ENCODE results near the gene MAGI2. TPM values are rescaled to one million over a fixed set of nuclear protein-coding genes. Genes with fewer than 3 reads are reported as not detected.

Gene MAGI2
- total and polyA plus RNA-seq, 2 of the 13 experiments (the other 11 are each of a cell fraction or from before 2014, with no cell fraction given), result 1.5 to 3.8 TPM

DNA sequence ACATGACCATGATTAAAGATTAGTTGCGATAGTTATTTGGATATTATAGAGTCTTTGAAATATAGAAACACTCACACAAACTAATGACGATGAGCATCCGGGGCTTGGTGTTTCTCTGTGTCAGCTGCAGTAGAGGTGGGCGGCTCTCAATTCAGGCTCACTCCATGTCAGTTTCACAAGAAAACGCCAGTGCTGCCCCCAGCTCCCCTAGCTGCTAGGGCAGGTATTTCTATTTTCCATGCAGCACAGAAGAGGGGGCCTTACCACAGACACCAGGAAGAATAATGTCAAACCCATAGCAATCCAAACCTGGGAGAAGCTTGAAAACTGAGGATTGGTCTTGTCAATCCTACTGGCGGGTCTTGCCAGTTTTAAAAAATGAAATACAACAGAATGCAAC, 1457.8 kb downstream of the MAGI2 start:
- Histone ChIP-seq H3K79me2 (ENCODE audit: insufficient read depth, low read length) (no peaks in the 10 kb centered on the region), H2AFZ (ENCODE audit: low read length) (no peak overlapping the region), H3K36me3 (replicated peaks in 1 of 2; ENCODE audit: control insufficient read depth in 1 of 2, insufficient read depth in 2 of 2, low read length in 2 of 2) (no peaks in the 10 kb centered on the region), H3K4me2 (ENCODE audit: low read depth, low read length) (no peak overlapping the region), H3K4me3 (replicated peaks in 1 of 3; ENCODE audit: insufficient read depth in 1 of 3, low read depth in 2 of 3, low read length in 3 of 3) (no peak overlapping the region), H3K4me1 (ENCODE audit: insufficient read depth, low read length) (no peaks in the 10 kb centered on the region), H3K27me3 (ENCODE audit: control insufficient read depth in 1 of 2, insufficient read depth in 2 of 2, low read length in 2 of 2) (peaks cover 2 to 6% of the 10 kb centered on the region in 2 experiments; a peak in 3 of 5 replicates), H3K9ac (ENCODE audit: insufficient read depth, low read depth, low read length) (no peak overlapping the region), H4K20me1 (ENCODE audit: insufficient read depth, low read length) (no peaks in the 10 kb centered on the region), H3K9me3 (ENCODE audit: low read length) (no peaks in the 10 kb centered on the region), H3K27ac (ENCODE audit: extremely low read length, insufficient read depth, low read length) (no peak overlapping the region)
- intact Hi-C loops (cut with micrococcal nuclease; ENCODE audit: unreplicated experiment), result no loop called here
- peak; percentile 92 for ATAC-seq
- no peak for FAIRE-seq
- ChIA-PET POLR2A (no interaction called here), CTCF (ENCODE audit: low intra/inter-chr PET ratio, low total read pairs) (no interaction called here)
- in situ Hi-C loops (cut with HindIII; ENCODE audit: extremely low pct_ligation_motif_present, low pct_unique_long_range_greater_than_20kb), result no loop called here
- peak; percentile 13 for DNase-seq (ENCODE audit: low spot score)
- 29% methylated on average over 6 of the region's 6 CpGs for WGBS (ENCODE audit: low lambda C conversion rate)
- BruUV-seq (replicated peaks), result no TSS peak
- TF ChIP-seq FOXC1 (CRISPR knock-in tag; IDR thresholded peaks at IDR 0.05; ENCODE audit: borderline replicate concordance) (no peak), GABPB1 (CRISPR knock-in tag; IDR thresholded peaks at IDR 0.05) (no peak), RFXAP (CRISPR knock-in tag; IDR thresholded peaks at IDR 0.05; ENCODE audit: borderline replicate concordance) (no peak), IRX3 (CRISPR knock-in tag; IDR thresholded peaks at IDR 0.05; ENCODE audit: borderline replicate concordance, low read depth) (no peak), ZBTB1 (CRISPR knock-in tag; IDR thresholded peaks at IDR 0.05; ENCODE audit: borderline replicate concordance) (no peak), ZNF33A (CRISPR knock-in tag; IDR thresholded peaks at IDR 0.05; ENCODE audit: borderline replicate concordance) (no peak), PRMT3 (CRISPR knock-in tag; IDR thresholded peaks at IDR 0.05; ENCODE audit: borderline replicate concordance, low read depth) (no peak), NR2F2 (IDR thresholded peaks at IDR 0.05; ENCODE audit: borderline replicate concordance, low read depth) (no peak), EZH2 (conservative IDR thresholded peaks at IDR 0.05; ENCODE audit: low read depth, low read length) (no peak), ZNF431 (CRISPR knock-in tag; IDR thresholded peaks at IDR 0.05; ENCODE audit: borderline replicate concordance, low read depth) (no peak)
- TF ChIP-seq, protein P1, sequence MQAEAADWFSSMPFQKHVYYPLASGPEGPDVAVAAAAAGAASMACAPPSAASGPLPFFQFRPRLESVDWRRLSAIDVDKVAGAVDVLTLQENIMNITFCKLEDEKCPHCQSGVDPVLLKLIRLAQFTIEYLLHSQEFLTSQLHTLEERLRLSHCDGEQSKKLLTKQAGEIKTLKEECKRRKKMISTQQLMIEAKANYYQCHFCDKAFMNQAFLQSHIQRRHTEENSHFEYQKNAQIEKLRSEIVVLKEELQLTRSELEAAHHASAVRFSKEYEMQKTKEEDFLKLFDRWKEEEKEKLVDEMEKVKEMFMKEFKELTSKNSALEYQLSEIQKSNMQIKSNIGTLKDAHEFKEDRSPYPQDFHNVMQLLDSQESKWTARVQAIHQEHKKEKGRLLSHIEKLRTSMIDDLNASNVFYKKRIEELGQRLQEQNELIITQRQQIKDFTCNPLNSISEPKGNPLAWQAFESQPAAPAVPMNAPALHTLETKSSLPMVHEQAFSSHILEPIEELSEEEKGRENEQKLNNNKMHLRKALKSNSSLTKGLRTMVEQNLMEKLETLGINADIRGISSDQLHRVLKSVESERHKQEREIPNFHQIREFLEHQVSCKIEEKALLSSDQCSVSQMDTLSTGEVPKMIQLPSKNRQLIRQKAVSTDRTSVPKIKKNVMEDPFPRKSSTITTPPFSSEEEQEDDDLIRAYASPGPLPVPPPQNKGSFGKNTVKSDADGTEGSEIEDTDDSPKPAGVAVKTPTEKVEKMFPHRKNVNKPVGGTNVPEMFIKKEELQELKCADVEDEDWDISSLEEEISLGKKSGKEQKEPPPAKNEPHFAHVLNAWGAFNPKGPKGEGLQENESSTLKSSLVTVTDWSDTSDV (CRISPR knock-in tag; IDR thresholded peaks at IDR 0.05), result no peak
- TF ChIP-seq, protein P2, sequence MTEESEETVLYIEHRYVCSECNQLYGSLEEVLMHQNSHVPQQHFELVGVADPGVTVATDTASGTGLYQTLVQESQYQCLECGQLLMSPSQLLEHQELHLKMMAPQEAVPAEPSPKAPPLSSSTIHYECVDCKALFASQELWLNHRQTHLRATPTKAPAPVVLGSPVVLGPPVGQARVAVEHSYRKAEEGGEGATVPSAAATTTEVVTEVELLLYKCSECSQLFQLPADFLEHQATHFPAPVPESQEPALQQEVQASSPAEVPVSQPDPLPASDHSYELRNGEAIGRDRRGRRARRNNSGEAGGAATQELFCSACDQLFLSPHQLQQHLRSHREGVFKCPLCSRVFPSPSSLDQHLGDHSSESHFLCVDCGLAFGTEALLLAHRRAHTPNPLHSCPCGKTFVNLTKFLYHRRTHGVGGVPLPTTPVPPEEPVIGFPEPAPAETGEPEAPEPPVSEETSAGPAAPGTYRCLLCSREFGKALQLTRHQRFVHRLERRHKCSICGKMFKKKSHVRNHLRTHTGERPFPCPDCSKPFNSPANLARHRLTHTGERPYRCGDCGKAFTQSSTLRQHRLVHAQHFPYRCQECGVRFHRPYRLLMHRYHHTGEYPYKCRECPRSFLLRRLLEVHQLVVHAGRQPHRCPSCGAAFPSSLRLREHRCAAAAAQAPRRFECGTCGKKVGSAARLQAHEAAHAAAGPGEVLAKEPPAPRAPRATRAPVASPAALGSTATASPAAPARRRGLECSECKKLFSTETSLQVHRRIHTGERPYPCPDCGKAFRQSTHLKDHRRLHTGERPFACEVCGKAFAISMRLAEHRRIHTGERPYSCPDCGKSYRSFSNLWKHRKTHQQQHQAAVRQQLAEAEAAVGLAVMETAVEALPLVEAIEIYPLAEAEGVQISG (CRISPR knock-in tag; IDR thresholded peaks at IDR 0.05), result no peak
- TF ChIP-seq, protein P3, sequence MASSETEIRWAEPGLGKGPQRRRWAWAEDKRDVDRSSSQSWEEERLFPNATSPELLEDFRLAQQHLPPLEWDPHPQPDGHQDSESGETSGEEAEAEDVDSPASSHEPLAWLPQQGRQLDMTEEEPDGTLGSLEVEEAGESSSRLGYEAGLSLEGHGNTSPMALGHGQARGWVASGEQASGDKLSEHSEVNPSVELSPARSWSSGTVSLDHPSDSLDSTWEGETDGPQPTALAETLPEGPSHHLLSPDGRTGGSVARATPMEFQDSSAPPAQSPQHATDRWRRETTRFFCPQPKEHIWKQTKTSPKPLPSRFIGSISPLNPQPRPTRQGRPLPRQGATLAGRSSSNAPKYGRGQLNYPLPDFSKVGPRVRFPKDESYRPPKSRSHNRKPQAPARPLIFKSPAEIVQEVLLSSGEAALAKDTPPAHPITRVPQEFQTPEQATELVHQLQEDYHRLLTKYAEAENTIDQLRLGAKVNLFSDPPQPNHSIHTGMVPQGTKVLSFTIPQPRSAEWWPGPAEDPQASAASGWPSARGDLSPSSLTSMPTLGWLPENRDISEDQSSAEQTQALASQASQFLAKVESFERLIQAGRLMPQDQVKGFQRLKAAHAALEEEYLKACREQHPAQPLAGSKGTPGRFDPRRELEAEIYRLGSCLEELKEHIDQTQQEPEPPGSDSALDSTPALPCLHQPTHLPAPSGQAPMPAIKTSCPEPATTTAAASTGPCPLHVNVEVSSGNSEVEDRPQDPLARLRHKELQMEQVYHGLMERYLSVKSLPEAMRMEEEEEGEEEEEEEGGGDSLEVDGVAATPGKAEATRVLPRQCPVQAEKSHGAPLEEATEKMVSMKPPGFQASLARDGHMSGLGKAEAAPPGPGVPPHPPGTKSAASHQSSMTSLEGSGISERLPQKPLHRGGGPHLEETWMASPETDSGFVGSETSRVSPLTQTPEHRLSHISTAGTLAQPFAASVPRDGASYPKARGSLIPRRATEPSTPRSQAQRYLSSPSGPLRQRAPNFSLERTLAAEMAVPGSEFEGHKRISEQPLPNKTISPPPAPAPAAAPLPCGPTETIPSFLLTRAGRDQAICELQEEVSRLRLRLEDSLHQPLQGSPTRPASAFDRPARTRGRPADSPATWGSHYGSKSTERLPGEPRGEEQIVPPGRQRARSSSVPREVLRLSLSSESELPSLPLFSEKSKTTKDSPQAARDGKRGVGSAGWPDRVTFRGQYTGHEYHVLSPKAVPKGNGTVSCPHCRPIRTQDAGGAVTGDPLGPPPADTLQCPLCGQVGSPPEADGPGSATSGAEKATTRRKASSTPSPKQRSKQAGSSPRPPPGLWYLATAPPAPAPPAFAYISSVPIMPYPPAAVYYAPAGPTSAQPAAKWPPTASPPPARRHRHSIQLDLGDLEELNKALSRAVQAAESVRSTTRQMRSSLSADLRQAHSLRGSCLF (CRISPR knock-in tag; IDR thresholded peaks at IDR 0.05; ENCODE audit: borderline replicate concordance), result no peak
